Measurements from ENCODE around the gene APOL6. TPM values are rescaled to one million over a fixed set of nuclear protein-coding genes. Genes with fewer than 3 reads are reported as not detected.
"Not testable (repeated sequence)": the region's sequence is repeated elsewhere in the genome, so short reads cannot be mapped to it uniquely, and the experiment has no call there.

The APOL6 gene
- total and polyA plus RNA-seq, 10 of the 15 experiments (the other 5 are each of a cell fraction or from before 2014, with no cell fraction given): 4.3 to 22.9 (median 9.3) TPM

GRCh38 chr22:35697142-35697541, 48.9 kb downstream of the APOL6 start:
- FAIRE-seq: no peak
- Histone ChIP-seq H3K27me3 (replicated peaks in 1 of 2; ENCODE audit: control insufficient read depth in 2 of 2, insufficient read depth in 2 of 2, low read length in 1 of 2) (no peaks in the 10 kb centered on the region), H2AFZ (ENCODE audit: control insufficient read depth, low read depth, low read length) (no peak overlapping the region), H3K4me2 (ENCODE audit: control insufficient read depth, insufficient read depth) (no peak overlapping the region), H3K4me3 (no peak overlapping the region), H4K20me1 (ENCODE audit: control insufficient read depth, insufficient read depth) (no peaks in the 10 kb centered on the region), H3K9me3 (replicated peaks; ENCODE audit: control insufficient read depth, insufficient read depth, low read length) (no peaks in the 10 kb centered on the region), H3K4me1 (ENCODE audit: control insufficient read depth, insufficient read depth, low read length) (no peaks in the 10 kb centered on the region), H3K27ac (ENCODE audit: control insufficient read depth, insufficient read depth) (no peak overlapping the region), H3K79me2 (ENCODE audit: control insufficient read depth, insufficient read depth, low read length) (no peaks in the 10 kb centered on the region), H3K36me3 (ENCODE audit: control insufficient read depth in 2 of 2, insufficient read depth in 2 of 2, low read length in 1 of 2) (no peaks in the 10 kb centered on the region), H3K9ac (ENCODE audit: control insufficient read depth, insufficient read depth, low read length) (no peak overlapping the region)
- DNase-seq (ENCODE audit: low read depth, low spot score): no peak
- ChIA-PET RAD21 (ENCODE audit: unreplicated experiment) (no interaction called here), POLR2A (no interaction called here), SMC1A (ENCODE audit: uncharacterized antibody, unreplicated experiment) (no interaction called here), CTCF (no interaction called here)
- WGBS (ENCODE audit: insufficient coverage, insufficient replicate concordance, low lambda C conversion rate, missing lambda C conversion rate): 63% methylated on average over 14 of the region's 14 CpGs
- intact Hi-C loops (cut with micrococcal nuclease; ENCODE audit: unreplicated experiment) (no loop called here), in situ Hi-C loops (cut with MboI) (no loop called here)
- BruUV-seq (replicated peaks): no TSS peak
- ATAC-seq: no peak
- TF ChIP-seq MTA2 (IDR thresholded peaks at IDR 0.05; ENCODE audit: low read depth) (no peak), KAT2A (conservative IDR thresholded peaks at IDR 0.05; ENCODE audit: control insufficient read depth, low read depth, low read length) (no peak), NR2C2 (IDR thresholded peaks at IDR 0.05; ENCODE audit: borderline replicate concordance, control insufficient read depth, insufficient read length, low read depth) (no peak), NFXL1 (IDR thresholded peaks at IDR 0.05; ENCODE audit: borderline replicate concordance) (no peak), EED (IDR thresholded peaks at IDR 0.05; ENCODE audit: low read depth) (no peak), BHLHE40 (IDR thresholded peaks at IDR 0.05; ENCODE audit: borderline replicate concordance in 1 of 2, low read depth in 2 of 2, low read length in 1 of 2) (no peak), MYB (IDR thresholded peaks at IDR 0.05; ENCODE audit: borderline replicate concordance, low read depth, low read length) (no peak), NRF1 (conservative IDR thresholded peaks at IDR 0.05; ENCODE audit: low read depth, low read length) (no peak), NR2C1 (IDR thresholded peaks at IDR 0.05) (no peak), EP300 (IDR thresholded peaks at IDR 0.05; ENCODE audit: borderline replicate concordance in 1 of 2, control insufficient read depth in 1 of 2, low read depth in 2 of 2, low read length in 2 of 2) (no peak), ZNF384 (IDR thresholded peaks at IDR 0.05; ENCODE audit: borderline replicate concordance, low read depth, low read length) (no peak), SMARCA5 (IDR thresholded peaks at IDR 0.05) (no peak), CHD2 (IDR thresholded peaks at IDR 0.05; ENCODE audit: borderline replicate concordance, low read depth, low read length) (no peak), HDAC2 (IDR thresholded peaks at IDR 0.05) (no peak), HDAC6 (IDR thresholded peaks at IDR 0.05; ENCODE audit: unreplicated experiment) (no peak)
- TF ChIP-seq, protein P1, sequence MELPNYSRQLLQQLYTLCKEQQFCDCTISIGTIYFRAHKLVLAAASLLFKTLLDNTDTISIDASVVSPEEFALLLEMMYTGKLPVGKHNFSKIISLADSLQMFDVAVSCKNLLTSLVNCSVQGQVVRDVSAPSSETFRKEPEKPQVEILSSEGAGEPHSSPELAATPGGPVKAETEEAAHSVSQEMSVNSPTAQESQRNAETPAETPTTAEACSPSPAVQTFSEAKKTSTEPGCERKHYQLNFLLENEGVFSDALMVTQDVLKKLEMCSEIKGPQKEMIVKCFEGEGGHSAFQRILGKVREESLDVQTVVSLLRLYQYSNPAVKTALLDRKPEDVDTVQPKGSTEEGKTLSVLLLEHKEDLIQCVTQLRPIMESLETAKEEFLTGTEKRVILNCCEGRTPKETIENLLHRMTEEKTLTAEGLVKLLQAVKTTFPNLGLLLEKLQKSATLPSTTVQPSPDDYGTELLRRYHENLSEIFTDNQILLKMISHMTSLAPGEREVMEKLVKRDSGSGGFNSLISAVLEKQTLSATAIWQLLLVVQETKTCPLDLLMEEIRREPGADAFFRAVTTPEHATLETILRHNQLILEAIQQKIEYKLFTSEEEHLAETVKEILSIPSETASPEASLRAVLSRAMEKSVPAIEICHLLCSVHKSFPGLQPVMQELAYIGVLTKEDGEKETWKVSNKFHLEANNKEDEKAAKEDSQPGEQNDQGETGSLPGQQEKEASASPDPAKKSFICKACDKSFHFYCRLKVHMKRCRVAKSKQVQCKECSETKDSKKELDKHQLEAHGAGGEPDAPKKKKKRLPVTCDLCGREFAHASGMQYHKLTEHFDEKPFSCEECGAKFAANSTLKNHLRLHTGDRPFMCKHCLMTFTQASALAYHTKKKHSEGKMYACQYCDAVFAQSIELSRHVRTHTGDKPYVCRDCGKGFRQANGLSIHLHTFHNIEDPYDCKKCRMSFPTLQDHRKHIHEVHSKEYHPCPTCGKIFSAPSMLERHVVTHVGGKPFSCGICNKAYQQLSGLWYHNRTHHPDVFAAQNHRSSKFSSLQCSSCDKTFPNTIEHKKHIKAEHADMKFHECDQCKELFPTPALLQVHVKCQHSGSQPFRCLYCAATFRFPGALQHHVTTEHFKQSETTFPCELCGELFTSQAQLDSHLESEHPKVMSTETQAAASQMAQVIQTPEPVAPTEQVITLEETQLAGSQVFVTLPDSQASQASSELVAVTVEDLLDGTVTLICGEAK (IDR thresholded peaks at IDR 0.05; ENCODE audit: borderline replicate concordance): no peak

DNA sequence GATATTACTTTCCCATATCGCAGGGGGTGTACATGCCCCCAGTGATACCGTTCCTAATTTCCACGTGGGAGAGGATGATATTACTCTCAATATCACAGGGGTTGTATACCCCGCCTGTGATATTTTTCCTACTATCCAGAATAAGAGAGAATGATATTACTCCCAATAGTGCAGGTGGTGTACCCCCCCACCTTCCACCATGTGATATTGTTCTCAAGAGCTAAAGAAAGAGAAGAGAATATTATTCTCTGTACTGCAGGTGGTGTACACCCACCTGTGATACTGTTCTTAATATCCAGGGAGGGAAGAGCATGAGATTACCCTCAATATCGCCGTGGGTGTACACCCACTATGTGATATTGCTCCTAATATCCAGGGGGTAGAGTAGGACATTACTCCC, 51.6 kb downstream of the APOL6 start:
- 38% methylated on average over 6 of the region's 6 CpGs for WGBS (ENCODE audit: insufficient coverage, insufficient replicate concordance, low lambda C conversion rate, missing lambda C conversion rate)
- H3K4me3 ChIP-seq; H3K9me3 ChIP-seq (replicated peaks; ENCODE audit: control insufficient read depth, insufficient read depth, low read length); H3K9ac ChIP-seq (ENCODE audit: control insufficient read depth, insufficient read depth, low read length); H4K20me1 ChIP-seq (ENCODE audit: control insufficient read depth, insufficient read depth); intact Hi-C loops (cut with micrococcal nuclease; ENCODE audit: unreplicated experiment); H3K4me1 ChIP-seq (ENCODE audit: control insufficient read depth, insufficient read depth, low read length); H3K27me3 ChIP-seq (replicated peaks in 1 of 2; ENCODE audit: control insufficient read depth in 2 of 2, insufficient read depth in 2 of 2, low read length in 1 of 2); SMC1A ChIA-PET (ENCODE audit: uncharacterized antibody, unreplicated experiment); H2AFZ ChIP-seq (ENCODE audit: control insufficient read depth, low read depth, low read length); POLR2A ChIA-PET; FAIRE-seq; in situ Hi-C loops (cut with MboI); DNase-seq (ENCODE audit: low read depth, low spot score); BruUV-seq (replicated peaks); H3K36me3 ChIP-seq (ENCODE audit: control insufficient read depth in 2 of 2, insufficient read depth in 2 of 2, low read length in 1 of 2); H3K4me2 ChIP-seq (ENCODE audit: control insufficient read depth, insufficient read depth); ATAC-seq; CTCF ChIA-PET; H3K79me2 ChIP-seq (ENCODE audit: control insufficient read depth, insufficient read depth, low read length); RAD21 ChIA-PET (ENCODE audit: unreplicated experiment); H3K27ac ChIP-seq (ENCODE audit: control insufficient read depth, insufficient read depth): not testable (repeated sequence)
